Activated CD4-positive, alpha-beta T cell treated with anti-CD3 and anti-CD28 coated beads for 36 hours (primary cell): ENCODE measurements around the gene NDUFA11. TPM values are rescaled to one million over a fixed set of nuclear protein-coding genes. Genes with fewer than 3 reads are reported as not detected.
A peak's percentile ranks its signal among the peaks of the same experiment; 100 is the strongest.

Experiments used
- ATAC-seq: fragments of 200-7000 bp; cut with Tn5 transposase; one replicate; pipeline ENCODE4 v1.10.0; 2021; ENCODE audit warnings: mild to moderate bottlenecking, moderate library complexity
- CTCF ChIA-PET: fragments of 350-600 bp; sonication (Branson Sonifier 250); formaldehyde crosslinking; loops from one replicate; lab custom pipeline; 2021; ENCODE audit warnings: antibody characterized with exemption; lab: Charles Lee
- POLR2A ChIA-PET: fragments of 350-600 bp; sonication (Branson Sonifier 250); formaldehyde crosslinking; loops from one replicate; lab custom pipeline; 2021; ENCODE audit warnings: antibody characterized with exemption, inconsistent platforms; lab: Charles Lee
- DNase-seq: peaks from one replicate; pipeline ENCODE4 v3.0.0-alpha.2; 2020
- H3K27ac Mint-ChIP-seq: one replicate; pipeline ENCODE4 v1.8.0; 2021; ENCODE audit warnings: mixed read lengths
- H3K27me3 Mint-ChIP-seq: one replicate; pipeline ENCODE4 v1.8.0; 2021; ENCODE audit warnings: mixed read lengths
- H3K36me3 Mint-ChIP-seq: one replicate; pipeline ENCODE4 v1.8.0; 2021; ENCODE audit warnings: low read depth, mixed read lengths
- H3K4me1 Mint-ChIP-seq: one replicate; pipeline ENCODE4 v1.8.0; 2021; ENCODE audit warnings: mixed read lengths
- H3K4me3 Mint-ChIP-seq: one replicate; pipeline ENCODE4 v1.8.0; 2021; ENCODE audit warnings: mild to moderate bottlenecking, moderate library complexity, mixed read lengths
- H3K9me3 Mint-ChIP-seq: one replicate; pipeline ENCODE4 v1.8.0; 2021; ENCODE audit warnings: low read depth, mixed read lengths
- intact Hi-C, 2 experiments: fragments of 100-400 bp; cut with DNase I in 1 of 2; cut with micrococcal nuclease in 1 of 2; formaldehyde crosslinking; loops; one replicate each; pipeline versions ENCODE4 v1.14.2 to v1.15.1; 2022 to 2024; cut with DNase I, micrococcal nuclease
- total RNA-seq, 2 experiments: library from RNA; stranded (reverse); gene quantifications; one replicate each; pipeline ENCODE4 v1.2.3, GENCODE V29; 2021

The NDUFA11 gene
- 100 to 1,000 TPM; 175 to 213 TPM for total RNA-seq

GRCh38 chr19:5903624-5904351 is at the start of gene NDUFA11:
Gene NDUFA11 (minus strand): TSS chr19:5903790. CDS start chr19:5903708, 82 bp downstream.
- Mint-ChIP-seq H3K4me1 (peaks cover 32% of the 10 kb centered on the region), H3K9me3 (no peaks in the 10 kb centered on the region), H3K4me3 (peak within 1 kb of the TSS; percentile 94), H3K36me3 (peaks cover 12% of the 10 kb centered on the region), H3K27me3 (no peaks in the 10 kb centered on the region), H3K27ac (peak within 1 kb of the TSS; percentile 98)
- ChIA-PET POLR2A (interaction anchor here (0.6 to 2.7 kb wide), 10 partner anchors 11 to 770 kb away, joined by 3 to 25 read pairs (median 4); partner anchors contain the start of genes DUS3L, RANBP3 and SAFB2), CTCF (interaction anchor here (0.6 to 2.9 kb wide), 10 partner anchors 64 to 1112 kb away, joined by 3 to 32 read pairs (median 4); partner anchors contain the start of genes CATSPERD, FEM1A, LONP1 and NRTN)
- DNase-seq (peak; percentile 98), ATAC-seq (peak; percentile 55)
- intact Hi-C loops = loop anchor here (1.0 to 10.0 kb wide), 25 partner anchors 49 to 1836 kb away; partner anchors contain the start of genes CATSPERD (in 2 of the 2), LONP1 (in 2 of the 2), MICOS13 (in 2 of the 2) and RANBP3 (in 2 of the 2)

GRCh38 chr19:5953030-5953589 is 49.5 kb upstream of the NDUFA11 start:
- intact Hi-C loops = loop anchor here (1.0 to 5.0 kb wide), 7 partner anchors 9 to 231 kb away; partner anchors contain the start of genes CATSPERD (in 1 of the 2), DUS3L (in 1 of the 2), LONP1 (in 1 of the 2) and RANBP3 (in 1 of the 2)
- H3K36me3 Mint-ChIP-seq = peaks cover 35% of the 10 kb centered on the region
- peak overlapping the region; percentile 98 for H3K27ac Mint-ChIP-seq
- no peaks in the 10 kb centered on the region for H3K27me3 Mint-ChIP-seq
- ATAC-seq (peak; percentile 16), DNase-seq (peak; percentile 41)
- POLR2A ChIA-PET = interaction anchor here (0.7 kb wide), 1 partner anchor 22 kb away, joined by 3 read pairs; no protein-coding TSS in a partner anchor
- CTCF ChIA-PET = interaction anchor here (1.5 to 7.9 kb wide), 2 partner anchors 10 to 14 kb away, joined by 5 to 54 read pairs; no protein-coding TSS in a partner anchor
- H3K4me1 Mint-ChIP-seq = peaks cover 95% of the 10 kb centered on the region
- H3K9me3 Mint-ChIP-seq = no peaks in the 10 kb centered on the region
- H3K4me3 Mint-ChIP-seq = peak overlapping the region; percentile 53

- Mint-ChIP-seq H3K4me1 (peaks cover 94% of the 10 kb centered on the region), H3K4me3 (no peak overlapping the region), H3K36me3 (peaks cover 36% of the 10 kb centered on the region), H3K27ac (peak overlapping the region; percentile 98), H3K9me3 (no peaks in the 10 kb centered on the region), H3K27me3 (no peaks in the 10 kb centered on the region)
- ChIA-PET CTCF (interaction anchor here (1.3 to 7.9 kb wide), 4 partner anchors 9 to 70 kb away, joined by 5 to 54 read pairs (median 6); no protein-coding TSS in a partner anchor), POLR2A (interaction anchor here (0.5 to 1.0 kb wide), 3 partner anchors 22 to 232 kb away, joined by 3 read pairs; partner anchors contain the start of gene CATSPERD)
- ATAC-seq = no peak
- DNase-seq = no peak
- intact Hi-C loops = loop anchor here (1.0 to 5.0 kb wide), 7 partner anchors 10 to 230 kb away; partner anchors contain the start of genes CATSPERD (in 1 of the 2), DUS3L (in 1 of the 2), LONP1 (in 1 of the 2) and RANBP3 (in 1 of the 2)
Measured at GRCh38 chr19:5952193-5953029, 48.8 kb upstream of the NDUFA11 start.

- Mint-ChIP-seq H3K27ac (peak overlapping the region; percentile 98), H3K4me3 (no peak overlapping the region), H3K4me1 (peaks cover 88% of the 10 kb centered on the region), H3K27me3 (no peaks in the 10 kb centered on the region), H3K9me3 (no peaks in the 10 kb centered on the region), H3K36me3 (peaks cover 36% of the 10 kb centered on the region)
- ChIA-PET POLR2A (interaction anchor here (0.6 to 1.0 kb wide), 2 partner anchors 30 to 231 kb away, joined by 3 read pairs; partner anchors contain the start of gene CATSPERD), CTCF (interaction anchor here (0.7 to 7.9 kb wide), 5 partner anchors 11 to 71 kb away, joined by 4 to 54 read pairs (median 6); no protein-coding TSS in a partner anchor)
- DNase-seq (no peak), ATAC-seq (no peak)
- intact Hi-C loops = loop anchor here (5.0 kb wide), 2 partner anchors 44 to 229 kb away; partner anchors contain the start of genes CATSPERD (in 1 of the 2) and LONP1 (in 1 of the 2)
Measured at GRCh38 chr19:5951338-5951861, 47.8 kb upstream of the NDUFA11 start.

GRCh38 chr19:5950741-5951140 is 47.2 kb upstream of the NDUFA11 start:
- Mint-ChIP-seq H3K27ac (peak overlapping the region; percentile 98), H3K27me3 (no peaks in the 10 kb centered on the region), H3K4me3 (no peak overlapping the region), H3K4me1 (peaks cover 82% of the 10 kb centered on the region), H3K36me3 (peaks cover 36% of the 10 kb centered on the region), H3K9me3 (no peaks in the 10 kb centered on the region)
- ATAC-seq = no peak
- intact Hi-C loops = loop anchor here (5.0 kb wide), 2 partner anchors 43 to 228 kb away; partner anchors contain the start of genes CATSPERD (in 1 of the 2) and LONP1 (in 1 of the 2)
- ChIA-PET CTCF (interaction anchor here (0.7 to 7.9 kb wide), 5 partner anchors 10 to 72 kb away, joined by 4 to 54 read pairs (median 6); no protein-coding TSS in a partner anchor), POLR2A (no interaction called here)
- DNase-seq = no peak

GRCh38 chr19:5949792-5950305 is 46.3 kb upstream of the NDUFA11 start:
- ATAC-seq (peak; percentile 63), DNase-seq (peak; percentile 67)
- POLR2A ChIA-PET = interaction anchor here (0.6 kb wide), 1 partner anchor 81 kb away, joined by 4 read pairs; no protein-coding TSS in a partner anchor
- no peaks in the 10 kb centered on the region for H3K27me3 Mint-ChIP-seq
- CTCF ChIA-PET = interaction anchor here (1.3 to 7.9 kb wide), 3 partner anchors 18 to 29 kb away, joined by 3 to 54 read pairs (median 3); no protein-coding TSS in a partner anchor
- peaks cover 78% of the 10 kb centered on the region for H3K4me1 Mint-ChIP-seq
- peaks cover 36% of the 10 kb centered on the region for H3K36me3 Mint-ChIP-seq
- H3K27ac Mint-ChIP-seq = peak overlapping the region; percentile 98
- intact Hi-C loops = loop anchor here (5.0 kb wide), 2 partner anchors 43 to 228 kb away; partner anchors contain the start of genes CATSPERD (in 1 of the 2) and LONP1 (in 1 of the 2)
- H3K9me3 Mint-ChIP-seq = no peaks in the 10 kb centered on the region
- peak overlapping the region; percentile 25 for H3K4me3 Mint-ChIP-seq

- H3K36me3 Mint-ChIP-seq = peaks cover 34% of the 10 kb centered on the region
- peaks cover 73% of the 10 kb centered on the region for H3K4me1 Mint-ChIP-seq
- H3K4me3 Mint-ChIP-seq = peak overlapping the region; percentile 25
- H3K27ac Mint-ChIP-seq = peak overlapping the region; percentile 98
- intact Hi-C loops = no loop called here
- POLR2A ChIA-PET = interaction anchor here (1.1 to 1.8 kb wide), 2 partner anchors 13 to 50 kb away, joined by 4 to 5 read pairs; no protein-coding TSS in a partner anchor
- peak; percentile 46 for DNase-seq
- H3K27me3 Mint-ChIP-seq = no peaks in the 10 kb centered on the region
- CTCF ChIA-PET = interaction anchor here (0.5 to 7.9 kb wide), 6 partner anchors 19 to 418 kb away, joined by 3 to 54 read pairs (median 4); no protein-coding TSS in a partner anchor
- peak; percentile 42 for ATAC-seq
- no peaks in the 10 kb centered on the region for H3K9me3 Mint-ChIP-seq
Measured at GRCh38 chr19:5948752-5949564, 45.4 kb upstream of the NDUFA11 start.

- peak overlapping the region; percentile 79 for H3K27ac Mint-ChIP-seq
- H3K4me3 Mint-ChIP-seq = no peak overlapping the region
- ATAC-seq = no peak
- H3K9me3 Mint-ChIP-seq = no peaks in the 10 kb centered on the region
- no peak for DNase-seq
- ChIA-PET POLR2A (interaction anchor here (1.8 kb wide), 1 partner anchor 14 kb away, joined by 5 read pairs; no protein-coding TSS in a partner anchor), CTCF (interaction anchor here (0.6 kb wide), 1 partner anchor 271 kb away, joined by 3 read pairs; no protein-coding TSS in a partner anchor)
- H3K4me1 Mint-ChIP-seq = peaks cover 66% of the 10 kb centered on the region
- no peaks in the 10 kb centered on the region for H3K27me3 Mint-ChIP-seq
- intact Hi-C loops = no loop called here
- H3K36me3 Mint-ChIP-seq = peaks cover 26% of the 10 kb centered on the region
Measured at GRCh38 chr19:5947435-5947834, 43.8 kb upstream of the NDUFA11 start.

GRCh38 chr19:5943623-5944022 is 40.0 kb upstream of the NDUFA11 start:
- Mint-ChIP-seq H3K9me3 (no peaks in the 10 kb centered on the region), H3K4me3 (no peak overlapping the region), H3K36me3 (peaks cover 19% of the 10 kb centered on the region), H3K27me3 (no peaks in the 10 kb centered on the region), H3K4me1 (peaks cover 28% of the 10 kb centered on the region), H3K27ac (no peak overlapping the region)
- ATAC-seq (peak; percentile 53), DNase-seq (no peak)
- intact Hi-C loops = no loop called here
- POLR2A ChIA-PET = interaction anchor here (0.6 kb wide), 2 partner anchors 36 to 386 kb away, joined by 3 to 5 read pairs; no protein-coding TSS in a partner anchor
- CTCF ChIA-PET = interaction anchor here (1.3 to 1.6 kb wide), 2 partner anchors 10 to 24 kb away, joined by 5 to 7 read pairs; no protein-coding TSS in a partner anchor
